Measurements from ENCODE around the gene ZNF555.

The ZNF555 gene

DNA sequence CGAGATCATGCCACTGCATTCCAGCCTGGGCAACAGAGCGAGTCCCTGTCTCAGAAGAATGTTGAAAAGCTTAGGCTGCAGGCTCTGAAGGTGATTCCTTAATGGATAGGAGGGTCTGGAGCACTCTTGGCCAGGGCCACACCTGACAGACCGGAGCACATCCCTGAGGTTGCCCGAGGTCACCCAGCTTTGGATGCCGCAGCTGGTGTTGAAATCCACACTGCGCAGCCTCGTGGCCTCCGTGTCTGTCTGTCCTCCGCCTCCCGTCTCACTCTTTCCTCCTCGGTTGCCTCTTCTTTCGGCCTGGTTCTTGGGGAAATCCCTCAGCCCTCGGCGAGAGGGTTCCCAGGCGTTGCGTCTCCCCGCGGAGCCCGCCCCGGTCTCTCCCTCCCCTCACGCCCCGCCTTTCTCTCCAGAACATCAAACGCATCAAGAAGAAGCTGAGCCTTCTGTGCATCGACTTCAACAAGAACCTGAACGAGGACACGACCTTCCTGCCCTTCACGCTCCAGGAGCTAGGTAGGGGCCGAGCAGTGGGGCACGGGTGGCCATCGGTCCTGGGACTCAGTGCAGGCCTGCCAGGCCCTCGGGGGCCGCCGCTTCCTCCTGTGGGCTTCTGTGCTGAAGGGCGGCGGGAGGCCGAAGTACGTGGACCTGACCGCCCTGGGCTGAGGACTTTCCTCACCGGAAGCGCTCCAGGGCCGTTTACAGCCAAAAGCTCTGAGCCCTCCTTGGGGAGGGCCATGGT, 41.8 kb upstream of the ZNF555 start:
- H3K36me3 ChIP-seq (ENCODE audit: insufficient read depth, low read length), result peaks cover 56% of the 10 kb centered on the region
- H3K4me3 ChIP-seq (ENCODE audit: low read length), result no peak overlapping the region
- no peak overlapping the region for H3K4me2 ChIP-seq (ENCODE audit: low read length)
- no peaks in the 10 kb centered on the region for H3K27me3 ChIP-seq (ENCODE audit: control insufficient read depth, insufficient read depth, low read length)
- H3K9ac ChIP-seq (ENCODE audit: low read depth, low read length), result no peak overlapping the region
- H3K9me3 ChIP-seq (replicated peaks; ENCODE audit: low read length), result no peaks in the 10 kb centered on the region
- H3K4me1 ChIP-seq (ENCODE audit: control insufficient read depth, insufficient read depth, low read length), result no peaks in the 10 kb centered on the region

DNA sequence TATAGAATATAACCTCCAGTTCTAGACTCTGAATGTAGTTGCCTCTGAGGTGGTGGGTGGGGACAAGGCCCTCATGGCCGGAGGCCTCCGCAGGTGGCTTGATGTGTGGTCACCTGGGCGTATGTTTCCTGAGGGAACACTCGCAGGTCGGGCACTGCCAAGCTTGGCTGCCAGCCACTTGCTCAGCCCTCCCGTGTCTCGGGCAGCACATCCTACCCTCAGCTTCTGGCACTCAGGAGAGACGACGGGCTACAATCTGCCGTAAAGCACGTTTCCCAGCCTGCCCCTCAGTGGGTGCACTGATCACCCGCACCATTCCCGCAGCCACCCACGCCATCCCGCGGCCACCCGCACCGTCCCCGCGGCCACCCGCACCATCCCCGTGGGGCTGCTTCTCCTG, 40.8 kb upstream of the ZNF555 start:
- no peak overlapping the region for H3K9ac ChIP-seq (ENCODE audit: low read depth, low read length)
- no peak overlapping the region for H3K4me2 ChIP-seq (ENCODE audit: low read length)
- H3K4me1 ChIP-seq (ENCODE audit: control insufficient read depth, insufficient read depth, low read length), result no peaks in the 10 kb centered on the region
- peaks cover 49% of the 10 kb centered on the region for H3K36me3 ChIP-seq (ENCODE audit: insufficient read depth, low read length)
- H3K27me3 ChIP-seq (ENCODE audit: control insufficient read depth, insufficient read depth, low read length), result no peaks in the 10 kb centered on the region
- no peak overlapping the region for H3K4me3 ChIP-seq (ENCODE audit: low read length)
- H3K9me3 ChIP-seq (replicated peaks; ENCODE audit: low read length), result no peaks in the 10 kb centered on the region

DNA sequence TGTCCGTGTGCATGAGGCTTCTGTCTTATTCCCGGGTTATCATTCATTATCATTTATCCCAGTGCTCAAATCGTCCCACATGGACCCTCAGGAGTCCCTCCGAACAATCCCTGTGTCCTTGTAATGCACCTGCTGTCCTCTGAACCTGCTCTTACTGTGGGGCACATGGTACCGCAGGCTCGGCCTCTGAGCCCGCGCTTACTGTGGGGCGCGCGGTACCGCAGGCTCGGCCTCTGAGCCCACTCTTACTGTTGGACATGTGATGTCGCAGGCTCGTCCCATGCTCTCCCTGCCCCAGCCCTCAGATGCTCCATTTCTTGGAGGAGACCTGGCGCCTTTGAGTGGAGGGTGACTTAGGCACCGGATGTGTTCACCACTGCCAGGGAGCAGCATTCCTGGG, 38.4 kb upstream of the ZNF555 start:
- no peaks in the 10 kb centered on the region for H3K4me1 ChIP-seq (ENCODE audit: control insufficient read depth, insufficient read depth, low read length)
- peaks cover 53% of the 10 kb centered on the region for H3K36me3 ChIP-seq (ENCODE audit: insufficient read depth, low read length)
- no peak overlapping the region for H3K4me2 ChIP-seq (ENCODE audit: low read length)

DNA sequence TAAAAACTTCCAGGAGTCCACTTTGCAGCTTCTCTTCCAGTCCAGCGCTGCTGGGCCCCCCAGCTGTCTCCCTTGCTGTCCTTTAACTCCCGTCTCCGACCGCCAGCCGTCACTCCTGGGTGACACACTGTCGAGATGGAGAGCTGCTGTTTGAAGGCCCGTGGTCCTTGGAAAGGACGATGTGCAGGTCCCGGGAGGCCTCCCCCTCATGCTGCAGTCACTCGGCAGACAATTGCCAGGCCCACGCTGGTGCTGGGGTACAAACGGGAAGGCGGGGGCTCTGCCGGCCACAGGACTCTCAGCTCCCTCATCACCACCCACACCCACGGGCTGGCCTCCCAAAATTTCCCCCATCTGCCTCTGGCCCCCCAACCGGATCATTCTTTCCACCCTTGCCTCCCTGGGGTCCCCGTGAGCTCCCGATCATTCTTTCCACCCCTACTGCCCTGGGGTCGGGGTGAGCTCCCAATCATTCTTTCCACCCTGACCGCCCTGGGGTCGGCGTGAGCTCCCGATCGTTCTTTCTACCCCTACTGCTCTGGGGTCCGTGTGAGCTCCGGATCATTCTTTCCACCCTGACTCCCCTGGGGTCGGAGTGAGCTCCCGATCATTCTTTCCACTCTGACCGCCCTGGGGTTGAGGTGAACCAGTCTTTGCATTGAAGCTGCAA, 37.7 kb upstream of the ZNF555 start:
- H3K36me3 ChIP-seq (ENCODE audit: insufficient read depth, low read length), result peaks cover 54% of the 10 kb centered on the region
- H3K4me1 ChIP-seq (ENCODE audit: control insufficient read depth, insufficient read depth, low read length), result no peaks in the 10 kb centered on the region
- H3K27me3 ChIP-seq (ENCODE audit: control insufficient read depth, insufficient read depth, low read length), result no peaks in the 10 kb centered on the region
- H3K9ac ChIP-seq (ENCODE audit: low read depth, low read length), result no peak overlapping the region
- no peak overlapping the region for H3K4me2 ChIP-seq (ENCODE audit: low read length)
- H3K9me3 ChIP-seq (replicated peaks; ENCODE audit: low read length), result no peaks in the 10 kb centered on the region
- no peak overlapping the region for H3K4me3 ChIP-seq (ENCODE audit: low read length)

More for the DNA sequence above, 38.4 kb upstream of the ZNF555 start:
- H3K27me3 ChIP-seq (ENCODE audit: control insufficient read depth, insufficient read depth, low read length), result no peaks in the 10 kb centered on the region
- no peak overlapping the region for H3K9ac ChIP-seq (ENCODE audit: low read depth, low read length)
- H3K9me3 ChIP-seq (replicated peaks; ENCODE audit: low read length), result no peaks in the 10 kb centered on the region
- H3K4me3 ChIP-seq (ENCODE audit: low read length), result no peak overlapping the region

DNA sequence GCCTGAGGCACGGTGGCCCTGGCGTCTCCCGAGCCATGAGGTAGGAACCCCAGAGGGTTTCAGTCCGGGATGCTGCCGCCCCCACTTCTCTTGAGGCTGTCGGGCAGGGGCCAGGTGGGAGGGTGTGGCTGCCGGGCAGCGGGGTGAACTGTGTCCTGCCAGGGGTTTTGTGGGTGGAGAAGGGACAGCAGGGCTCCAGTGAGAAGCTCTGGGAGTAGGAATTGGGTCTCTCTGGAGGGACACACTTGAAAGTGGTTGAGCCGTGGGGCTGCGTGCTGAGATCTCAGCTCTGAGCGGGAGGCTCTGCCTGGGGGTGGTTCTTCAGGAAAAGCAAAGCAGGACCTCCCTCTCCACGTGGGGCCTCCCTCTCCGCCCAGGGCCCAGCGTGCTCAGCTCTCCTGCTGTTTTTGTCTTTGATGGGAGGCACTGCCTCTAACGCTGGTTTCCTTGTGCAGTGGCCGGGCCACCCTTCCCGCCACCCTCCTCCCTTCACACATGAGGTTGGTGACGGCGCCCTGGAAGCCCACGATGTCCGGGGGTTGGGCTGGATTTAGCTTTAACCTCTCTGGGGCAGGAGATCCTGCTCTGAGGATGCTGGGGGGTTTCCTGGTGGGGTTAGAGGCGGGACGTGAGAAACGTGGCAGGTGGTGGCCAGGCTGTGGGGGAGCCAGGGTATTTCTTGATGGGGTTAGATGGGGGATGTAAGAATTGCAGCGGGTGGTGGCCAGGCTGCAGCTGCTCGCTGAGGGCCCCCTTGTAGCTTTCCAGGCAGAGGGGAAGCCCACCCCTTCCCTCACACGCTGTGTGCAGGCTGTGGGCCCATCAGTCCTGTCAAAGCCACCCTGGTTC, 36.9 kb upstream of the ZNF555 start:
- no peaks in the 10 kb centered on the region for H3K27me3 ChIP-seq (ENCODE audit: control insufficient read depth, insufficient read depth, low read length)
- no peak overlapping the region for H3K9ac ChIP-seq (ENCODE audit: low read depth, low read length)
- no peak overlapping the region for H3K4me3 ChIP-seq (ENCODE audit: low read length)
- no peaks in the 10 kb centered on the region for H3K4me1 ChIP-seq (ENCODE audit: control insufficient read depth, insufficient read depth, low read length)
- no peaks in the 10 kb centered on the region for H3K9me3 ChIP-seq (replicated peaks; ENCODE audit: low read length)
- H3K4me2 ChIP-seq (ENCODE audit: low read length), result no peak overlapping the region
- peaks cover 57% of the 10 kb centered on the region for H3K36me3 ChIP-seq (ENCODE audit: insufficient read depth, low read length)

DNA sequence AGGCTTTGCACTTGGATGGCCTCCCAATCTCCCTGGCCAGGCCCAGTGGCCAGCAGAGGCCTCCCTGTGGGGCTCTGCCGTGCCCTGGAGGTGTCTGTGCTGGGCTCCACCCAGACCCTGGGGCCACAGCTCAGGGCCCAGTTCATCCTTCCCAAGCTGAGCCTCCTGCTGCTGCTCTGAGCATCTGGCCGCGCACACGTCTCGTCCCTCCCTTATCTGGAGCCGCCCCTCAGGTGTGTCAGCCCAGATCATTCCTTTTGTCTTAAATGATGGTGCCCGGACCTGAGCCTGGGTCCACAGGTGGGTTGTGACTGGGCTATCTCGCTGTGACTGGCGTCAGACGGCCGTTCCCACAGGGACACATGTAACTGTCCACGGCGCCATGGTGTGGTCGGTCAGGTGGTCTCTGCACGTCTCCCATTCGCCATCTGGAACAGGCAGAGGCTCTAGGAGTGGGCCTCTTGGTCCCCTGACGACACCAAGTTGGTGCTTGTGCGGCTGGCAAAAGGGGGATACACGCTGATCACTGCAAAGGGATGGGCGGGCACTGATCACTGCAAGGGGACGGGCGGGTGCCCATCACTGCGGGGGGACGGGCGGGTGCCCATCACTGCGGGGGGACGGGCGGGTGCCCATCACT, 35.9 kb upstream of the ZNF555 start:
- H3K36me3 ChIP-seq (ENCODE audit: insufficient read depth, low read length), result peaks cover 49% of the 10 kb centered on the region

DNA sequence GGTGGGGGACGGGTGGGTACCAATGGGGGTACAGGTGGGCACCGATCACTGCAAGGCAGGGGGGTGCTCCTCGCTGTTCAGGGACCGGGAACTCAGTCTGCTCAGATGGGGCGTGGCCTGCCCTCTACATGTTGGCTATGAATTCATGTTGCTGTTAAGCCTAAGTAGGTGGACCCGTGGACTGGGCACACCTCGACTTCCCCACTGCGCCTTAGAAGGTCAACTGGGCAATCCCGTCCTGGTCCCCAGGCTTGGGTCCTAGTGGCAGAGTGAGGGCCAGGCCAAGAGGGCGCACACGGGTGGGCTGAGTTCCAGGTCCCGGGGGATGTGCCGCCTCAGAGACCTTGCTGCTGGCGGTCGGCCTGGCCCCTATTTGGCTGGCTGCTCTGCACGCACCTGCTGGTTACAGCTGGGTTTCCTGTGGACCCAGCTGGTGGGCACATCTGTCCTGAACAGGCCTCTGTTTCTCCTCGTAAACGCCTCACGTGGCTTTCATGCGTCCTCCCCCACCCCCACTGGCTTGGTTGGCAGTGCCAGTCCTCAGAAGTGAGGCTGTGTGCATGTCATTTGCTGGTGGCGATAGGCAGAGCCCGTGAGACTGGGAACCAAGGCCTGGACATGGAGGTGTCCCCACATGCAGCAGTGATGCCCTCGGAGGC, 35.2 kb upstream of the ZNF555 start:
- no peak overlapping the region for H3K4me3 ChIP-seq (ENCODE audit: low read length)
- H3K27me3 ChIP-seq (ENCODE audit: control insufficient read depth, insufficient read depth, low read length), result no peaks in the 10 kb centered on the region
- no peaks in the 10 kb centered on the region for H3K4me1 ChIP-seq (ENCODE audit: control insufficient read depth, insufficient read depth, low read length)
- peaks cover 46% of the 10 kb centered on the region for H3K36me3 ChIP-seq (ENCODE audit: insufficient read depth, low read length)
- H3K4me2 ChIP-seq (ENCODE audit: low read length), result no peak overlapping the region
- no peaks in the 10 kb centered on the region for H3K9me3 ChIP-seq (replicated peaks; ENCODE audit: low read length)
- H3K9ac ChIP-seq (ENCODE audit: low read depth, low read length), result no peak overlapping the region

More for the DNA sequence above, 35.9 kb upstream of the ZNF555 start:
- no peaks in the 10 kb centered on the region for H3K9me3 ChIP-seq (replicated peaks; ENCODE audit: low read length)
- H3K27me3 ChIP-seq (ENCODE audit: control insufficient read depth, insufficient read depth, low read length), result no peaks in the 10 kb centered on the region
- H3K9ac ChIP-seq (ENCODE audit: low read depth, low read length), result no peak overlapping the region
- H3K4me2 ChIP-seq (ENCODE audit: low read length), result no peak overlapping the region
- no peak overlapping the region for H3K4me3 ChIP-seq (ENCODE audit: low read length)
- no peaks in the 10 kb centered on the region for H3K4me1 ChIP-seq (ENCODE audit: control insufficient read depth, insufficient read depth, low read length)

DNA sequence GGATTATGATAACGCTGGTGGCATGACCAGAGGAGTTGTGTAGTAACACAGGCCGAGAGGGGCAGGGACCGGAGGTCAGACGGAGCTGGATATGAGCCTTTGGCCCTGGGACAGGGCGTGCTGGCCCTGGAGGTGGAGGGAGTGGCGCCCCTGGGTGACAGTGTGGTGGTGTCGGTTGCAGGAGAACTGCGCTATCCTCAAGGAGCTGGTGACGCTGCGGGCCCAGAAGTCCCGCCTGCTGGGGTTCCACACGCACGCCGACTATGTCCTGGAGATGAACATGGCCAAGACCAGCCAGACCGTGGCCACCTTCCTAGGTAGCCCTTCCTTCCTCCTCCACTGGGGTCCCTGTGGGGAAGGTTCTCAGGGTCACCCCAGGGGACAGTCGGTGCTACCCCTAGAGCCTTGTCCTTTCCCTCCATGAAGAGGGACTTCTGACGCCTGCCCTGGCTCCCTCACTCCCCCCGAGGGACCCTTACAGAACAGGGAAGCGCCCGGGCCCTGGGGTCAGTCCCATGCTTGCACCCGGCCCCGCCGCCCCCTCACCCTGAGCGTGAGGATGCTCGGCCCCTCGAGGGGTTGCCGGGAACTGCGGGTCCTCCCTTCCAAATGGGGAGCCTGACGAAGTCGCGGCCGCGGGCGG, 34.4 kb upstream of the ZNF555 start:
- Histone ChIP-seq H3K27me3 (ENCODE audit: control insufficient read depth, insufficient read depth, low read length) (no peaks in the 10 kb centered on the region), H3K4me3 (ENCODE audit: low read length) (no peak overlapping the region), H3K4me2 (ENCODE audit: low read length) (no peak overlapping the region), H3K9ac (ENCODE audit: low read depth, low read length) (no peak overlapping the region), H3K4me1 (ENCODE audit: control insufficient read depth, insufficient read depth, low read length) (no peaks in the 10 kb centered on the region), H3K9me3 (replicated peaks; ENCODE audit: low read length) (no peaks in the 10 kb centered on the region), H3K36me3 (ENCODE audit: insufficient read depth, low read length) (peaks cover 46% of the 10 kb centered on the region)

DNA sequence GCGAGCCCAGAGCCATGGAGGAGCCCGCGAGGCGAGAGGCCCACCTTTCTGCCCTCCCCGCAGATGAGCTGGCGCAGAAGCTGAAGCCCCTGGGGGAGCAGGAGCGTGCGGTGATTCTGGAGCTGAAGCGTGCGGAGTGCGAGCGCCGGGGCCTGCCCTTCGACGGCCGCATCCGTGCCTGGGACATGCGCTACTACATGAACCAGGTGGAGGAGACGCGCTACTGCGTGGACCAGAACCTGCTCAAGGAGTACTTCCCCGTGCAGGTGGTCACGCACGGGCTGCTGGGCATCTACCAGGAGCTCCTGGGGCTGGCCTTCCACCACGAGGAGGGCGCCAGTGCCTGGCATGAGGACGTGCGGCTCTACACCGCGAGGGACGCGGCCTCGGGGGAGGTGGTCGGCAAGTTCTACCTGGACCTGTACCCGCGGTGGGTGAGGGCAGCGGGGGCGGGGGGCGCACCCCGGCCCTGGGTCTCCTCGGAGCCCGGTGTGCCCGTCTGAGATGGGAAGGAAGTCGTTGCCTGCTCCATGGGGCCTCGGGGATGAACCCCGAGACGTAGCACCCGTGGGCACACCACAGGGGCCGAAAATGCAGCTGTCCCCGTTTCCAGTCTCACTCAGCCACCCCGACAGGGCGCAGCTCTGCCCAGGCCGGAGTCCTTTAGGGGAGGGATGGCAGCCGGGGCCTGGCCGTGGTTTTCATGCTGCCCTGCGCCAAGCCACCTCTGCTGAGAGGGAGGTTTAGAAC, 33.7 kb upstream of the ZNF555 start:
- no peak overlapping the region for H3K4me3 ChIP-seq (ENCODE audit: low read length)
- H3K9ac ChIP-seq (ENCODE audit: low read depth, low read length), result no peak overlapping the region
- no peaks in the 10 kb centered on the region for H3K4me1 ChIP-seq (ENCODE audit: control insufficient read depth, insufficient read depth, low read length)
- H3K36me3 ChIP-seq (ENCODE audit: insufficient read depth, low read length), result peaks cover 50% of the 10 kb centered on the region
- H3K27me3 ChIP-seq (ENCODE audit: control insufficient read depth, insufficient read depth, low read length), result no peaks in the 10 kb centered on the region
- H3K4me2 ChIP-seq (ENCODE audit: low read length), result no peak overlapping the region
- no peaks in the 10 kb centered on the region for H3K9me3 ChIP-seq (replicated peaks; ENCODE audit: low read length)

Measured in skeletal muscle satellite cell (primary cell).